ENCODE measurements around the gene OCA2. TPM values are rescaled to one million over a fixed set of nuclear protein-coding genes. Genes with fewer than 3 reads are reported as not detected.

Gene OCA2
- total and polyA plus RNA-seq, 2 of the 4 experiments (the other 2 are of a cell fraction) = under 0.01 to 0.03 TPM

DNA sequence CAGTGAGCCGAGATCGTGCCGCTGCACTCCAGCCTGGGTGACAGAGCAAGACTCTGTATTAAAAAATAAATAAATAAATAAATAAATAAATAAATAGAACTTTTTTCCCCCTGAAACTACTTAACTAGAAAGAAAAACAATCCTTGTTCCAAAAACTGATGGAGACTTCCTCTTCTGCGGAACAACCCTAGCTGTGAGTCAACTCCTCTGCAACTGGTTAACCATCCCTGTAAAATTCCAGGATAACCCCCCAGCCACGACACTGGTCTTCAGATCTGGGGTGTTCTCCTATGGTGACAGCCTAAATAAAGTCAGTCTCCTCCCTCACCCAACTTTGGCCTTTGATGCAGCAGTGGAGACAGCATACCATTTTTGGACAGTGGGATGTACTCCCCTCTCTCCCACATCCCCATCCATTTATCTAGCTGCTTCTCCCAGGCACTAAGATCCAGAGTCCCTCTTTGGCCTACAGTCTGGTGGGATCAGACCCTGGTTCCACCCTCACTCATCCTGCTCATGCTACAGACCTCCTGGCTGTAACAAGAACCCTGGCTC is 352.6 kb downstream of the OCA2 start:
- no peak for TF ChIP-seq NFE2L2 (IDR thresholded peaks at IDR 0.05; ENCODE audit: low read depth, low read length)
- no peak for TF ChIP-seq MAZ (IDR thresholded peaks at IDR 0.05; ENCODE audit: borderline replicate concordance, low read depth, low read length)
- no peak for TF ChIP-seq MXI1 (IDR thresholded peaks at IDR 0.05; ENCODE audit: borderline replicate concordance, low read depth, low read length)
- no peak for TF ChIP-seq RCOR1 (IDR thresholded peaks at IDR 0.05; ENCODE audit: insufficient replicate concordance, low read length)
- TF ChIP-seq RFX5 (IDR thresholded peaks at IDR 0.05; ENCODE audit: low read depth, low read length) = no peak
- TF ChIP-seq FOS (IDR thresholded peaks at IDR 0.05; ENCODE audit: low read depth, low read length) = no peak
- TF ChIP-seq POLR2A (IDR thresholded peaks at IDR 0.05; ENCODE audit: low read depth, low read length) = no peak
- TF ChIP-seq CHD1 (IDR thresholded peaks at IDR 0.05; ENCODE audit: low read depth, low read length) = no peak
- TF ChIP-seq, protein P1, sequence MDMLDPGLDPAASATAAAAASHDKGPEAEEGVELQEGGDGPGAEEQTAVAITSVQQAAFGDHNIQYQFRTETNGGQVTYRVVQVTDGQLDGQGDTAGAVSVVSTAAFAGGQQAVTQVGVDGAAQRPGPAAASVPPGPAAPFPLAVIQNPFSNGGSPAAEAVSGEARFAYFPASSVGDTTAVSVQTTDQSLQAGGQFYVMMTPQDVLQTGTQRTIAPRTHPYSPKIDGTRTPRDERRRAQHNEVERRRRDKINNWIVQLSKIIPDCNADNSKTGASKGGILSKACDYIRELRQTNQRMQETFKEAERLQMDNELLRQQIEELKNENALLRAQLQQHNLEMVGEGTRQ (IDR thresholded peaks at IDR 0.05; ENCODE audit: low read depth, low read length) = no peak
- TF ChIP-seq BHLHE40 (IDR thresholded peaks at IDR 0.05; ENCODE audit: low read depth, low read length) = no peak
- no peak for TF ChIP-seq CEBPB (IDR thresholded peaks at IDR 0.05; ENCODE audit: low read depth, low read length)
- H4K5ac ChIP-seq (ENCODE audit: low read depth, low read length) = no peak overlapping the region
- H4K8ac ChIP-seq (ENCODE audit: low read depth in 2 of 2, low read length in 2 of 2) = no peak overlapping the region
- no peak overlapping the region for H2BK120ac ChIP-seq (ENCODE audit: low read depth, low read length)
- no peaks in the 10 kb centered on the region for H3K79me1 ChIP-seq (ENCODE audit: low read depth in 1 of 2, low read length in 2 of 2)
- no TSS peak for BruUV-seq (replicated peaks)
- H3K14ac ChIP-seq (replicated peaks; ENCODE audit: low read depth, low read length) = no peak overlapping the region
- H2AFZ ChIP-seq (replicated peaks; ENCODE audit: low read length, poor library complexity) = no peak overlapping the region
- H2BK5ac ChIP-seq (ENCODE audit: low read depth, low read length, poor library complexity, severe bottlenecking) = no peak overlapping the region
- H3K36me3 ChIP-seq (ENCODE audit: control insufficient read depth, insufficient read depth, low read length) = no peaks in the 10 kb centered on the region
- H4K91ac ChIP-seq (ENCODE audit: insufficient read depth, low read depth, low read length) = no peak overlapping the region
- H3K27me3 ChIP-seq (ENCODE audit: control insufficient read depth, insufficient read depth, low read length) = no peaks in the 10 kb centered on the region
- H2AK5ac ChIP-seq (ENCODE audit: low read depth, low read length) = no peak overlapping the region
- H3K27ac ChIP-seq (ENCODE audit: insufficient read depth, low read length) = no peak overlapping the region
- H3K9me3 ChIP-seq (ENCODE audit: control insufficient read depth, insufficient read depth, low read length) = peaks cover 29% of the 10 kb centered on the region
- H3K4me2 ChIP-seq (ENCODE audit: low read depth, low read length) = no peak overlapping the region
- WGBS, 2 experiments (ENCODE audit: extremely low coverage in 2 of 2, insufficient read length in 1 of 2) = 50% methylated on average over 1 of the region's 5 CpGs; no CpG with 5 or more reads in 1 of the 2 experiments
- H3K56ac ChIP-seq (ENCODE audit: extremely low read depth, insufficient read depth, low read length) = no peak overlapping the region
- intact Hi-C loops (cut with micrococcal nuclease) (no loop called here), dilution Hi-C loops (cut with HindIII; ENCODE audit: low sequenced_read_pairs, unreplicated experiment) (no loop called here), in situ Hi-C loops (cut with MboI; ENCODE audit: low sequenced_read_pairs) (no loop called here)
- no peak overlapping the region for H2BK15ac ChIP-seq (ENCODE audit: low read depth, low read length)
- H2BK20ac ChIP-seq (ENCODE audit: low read depth, low read length) = no peak overlapping the region
- POLR2A ChIA-PET (ENCODE audit: unreplicated experiment) = no interaction called here
- no peak overlapping the region for H2AK9ac ChIP-seq (replicated peaks; ENCODE audit: low read depth, low read length, poor library complexity)
- H3K4ac ChIP-seq (ENCODE audit: low read depth, low read length) = no peak overlapping the region
- no peak overlapping the region for H3K9ac ChIP-seq (ENCODE audit: low read depth, low read length)
- H3K9me1 ChIP-seq (ENCODE audit: insufficient read depth, low read length) = no peaks in the 10 kb centered on the region
- ATAC-seq (ENCODE audit: low read depth) = no peak
- H3K4me1 ChIP-seq (ENCODE audit: control insufficient read depth, insufficient read depth, low read length) = no peaks in the 10 kb centered on the region
- no peak overlapping the region for H3K4me3 ChIP-seq (ENCODE audit: insufficient read depth, low read depth, low read length)
- no peaks in the 10 kb centered on the region for H4K20me1 ChIP-seq (ENCODE audit: insufficient read depth, low read length)
- DNase-seq = no peak
- CTCF ChIA-PET = no interaction called here
- no peak overlapping the region for H3K23ac ChIP-seq (ENCODE audit: low read depth, low read length)
- H3K18ac ChIP-seq (ENCODE audit: low read depth, low read length) = no peak overlapping the region

All from IMR-90 (cell line).